ENCODE data around the gene PTPA. TPM values are rescaled to one million over a fixed set of nuclear protein-coding genes. Genes with fewer than 3 reads are reported as not detected.
A peak's percentile ranks its signal among the peaks of the same experiment; 100 is the strongest.

The PTPA gene
- total and polyA plus RNA-seq, 11 donors = 96.0 to 212 (median 172) TPM

GRCh38 chr9:129177791-129178567 is 66.8 kb downstream of the PTPA start, which contains the start of gene IER5L:
Gene IER5L (minus strand): TSS chr9:129178261. CDS start chr9:129178052, 209 bp downstream.
- H3K9me3 ChIP-seq = no peaks in the 10 kb centered on the region
- peak; percentile 85 to 90 (median 89) for ATAC-seq
- no peaks in the 10 kb centered on the region for H3K36me3 ChIP-seq
- H3K4me1 ChIP-seq = peaks cover 3 to 43% (median 25%) of the 10 kb centered on the region in 12 donors
- peak; percentile 94 to 98 (median 97) for DNase-seq
- intact Hi-C loops (cut with DNase I) = loop anchor here (1.0 to 10.0 kb wide), 15 partner anchors 36 to 437 kb away; no protein-coding TSS in a partner anchor
- no peaks in the 10 kb centered on the region for H3K27me3 ChIP-seq
- peak; percentile 90 to 99 for TF ChIP-seq POLR2A (IDR thresholded peaks at IDR 0.05)
- no peak for TF ChIP-seq CTCF (IDR thresholded peaks at IDR 0.05)
- peak within 1 kb of the TSS; percentile 81 to 100 (median 99) for H3K27ac ChIP-seq
- H3K4me3 ChIP-seq = peak within 1 kb of the TSS; percentile 77 to 99 (median 95)
- WGBS, 4 donors = 0 to 1% (median 0%) methylated on average over 22 to 90 of the region's 90 CpGs

- Histone ChIP-seq H3K36me3 (no peaks in the 10 kb centered on the region), H3K4me3 (peak overlapping the region in 10 of 12 donors; percentile 80 to 99 (median 94)), H3K27me3 (no peaks in the 10 kb centered on the region), H3K9me3 (no peaks in the 10 kb centered on the region), H3K4me1 (peaks cover 3 to 35% (median 18%) of the 10 kb centered on the region in 12 donors), H3K27ac (peak overlapping the region in 1 of 12 donors; percentile 85)
- 22 to 40% (median 28%) methylated on average over 22 to 45 of the region's 45 CpGs for WGBS, 4 donors
- DNase-seq (peak in 1 of 5 donors; percentile 28), ATAC-seq (no peak)
- TF ChIP-seq CTCF (IDR thresholded peaks at IDR 0.05) (no peak), POLR2A (IDR thresholded peaks at IDR 0.05) (no peak)
- intact Hi-C loops (cut with DNase I) = loop anchor here (1.0 to 10.0 kb wide), 15 partner anchors 36 to 436 kb away; no protein-coding TSS in a partner anchor
Measured at GRCh38 chr9:129178568-129179382, 67.6 kb downstream of the PTPA start.

- no peaks in the 10 kb centered on the region for H3K36me3 ChIP-seq
- H3K9me3 ChIP-seq = no peaks in the 10 kb centered on the region
- WGBS, 4 donors = 77 to 84% (median 81%) methylated on average over 5 of the region's 5 CpGs
- H3K27ac ChIP-seq = no peak overlapping the region
- DNase-seq (no peak), ATAC-seq (no peak)
- TF ChIP-seq POLR2A (IDR thresholded peaks at IDR 0.05) (no peak), CTCF (IDR thresholded peaks at IDR 0.05) (no peak)
- no peak overlapping the region for H3K4me3 ChIP-seq
- intact Hi-C loops (cut with DNase I) = loop anchor here in 2 of 10 donors (5.0 kb wide), 1 partner anchor 76 kb away; no protein-coding TSS in a partner anchor
- H3K4me1 ChIP-seq = peaks cover 3 to 16% (median 5%) of the 10 kb centered on the region in 12 donors
- H3K27me3 ChIP-seq = no peaks in the 10 kb centered on the region
Measured at GRCh38 chr9:129181246-129181645, 70.0 kb downstream of the PTPA start.

Measured in heart left ventricle (tissue), 16 donors.